MM.1S (cell line): ENCODE measurements around the gene ATP13A1.
A peak's percentile ranks its signal among the peaks of the same experiment; 100 is the strongest.

ENCODE experiments used
- DNase-seq: peaks from one replicate; pipeline ENCODE4 v3.0.0-alpha.2; 2015
- H2AFZ ChIP-seq: fragments of 300-600 bp; sonication (generic); 2 replicates; pipeline ENCODE4 v1.6.0; 2016; ENCODE audit warnings: antibody characterized with exemption, low read length
- H3F3A ChIP-seq: fragments of 300-600 bp; sonication (generic); 2 replicates; pipeline ENCODE4 v1.6.1; 2016; ENCODE audit warnings: mild to moderate bottlenecking, antibody characterized with exemption, low read length, moderate library complexity, mixed read lengths; ENCODE audit not compliant: insufficient read depth
- H3K27ac ChIP-seq: fragments of 300-600 bp; sonication (generic); 2 replicates; pipeline ENCODE4 v1.5.1; 2016; ENCODE audit warnings: mild to moderate bottlenecking, low read length
- H3K27me3 ChIP-seq: fragments of 300-600 bp; sonication (generic); replicated peaks from 2 replicates; pipeline ENCODE4 v1.6.0; 2016; ENCODE audit warnings: low read length; ENCODE audit not compliant: insufficient read depth
- H3K36me3 ChIP-seq: fragments of 300-600 bp; sonication (generic); replicated peaks from 2 replicates; pipeline ENCODE4 v1.6.1; 2016; ENCODE audit warnings: mild to moderate bottlenecking, low read length, mixed read lengths; ENCODE audit not compliant: insufficient read depth
- H3K4me1 ChIP-seq: fragments of 300-600 bp; sonication (generic); 2 replicates; pipeline ENCODE4 v1.6.1; 2016; ENCODE audit warnings: low read length, mixed read lengths
- H3K4me2 ChIP-seq: fragments of 300-600 bp; sonication (generic); 2 replicates; pipeline ENCODE4 v1.6.0; 2016; ENCODE audit warnings: low read depth, low read length
- H3K4me3 ChIP-seq: fragments of 300-600 bp; sonication (generic); 2 replicates; pipeline ENCODE4 v1.5.1; 2016; ENCODE audit warnings: low read length, mixed read lengths
- H3K79me2 ChIP-seq: fragments of 300-600 bp; sonication (generic); 2 replicates; pipeline ENCODE4 v1.6.1; 2016; ENCODE audit warnings: mixed run types, low read length, mixed read lengths
- H3K9ac ChIP-seq: fragments of 300-600 bp; sonication (generic); 2 replicates; pipeline ENCODE4 v1.6.1; 2016; ENCODE audit warnings: low read length, mixed read lengths
- H3K9me2 ChIP-seq: fragments of 300-600 bp; sonication (generic); replicated peaks from 2 replicates; pipeline ENCODE4 v1.6.1; 2016; ENCODE audit warnings: mild to moderate bottlenecking, low read length, mixed read lengths; ENCODE audit not compliant: insufficient read depth
- H3K9me3 ChIP-seq: fragments of 300-600 bp; sonication (generic); replicated peaks from 2 replicates; pipeline ENCODE4 v1.6.1; 2016; ENCODE audit warnings: mild to moderate bottlenecking, low read length, mixed read lengths; ENCODE audit not compliant: insufficient read depth
- H4K20me1 ChIP-seq: fragments of 300-600 bp; sonication (generic); 2 replicates; pipeline ENCODE4 v1.6.1; 2016; ENCODE audit warnings: mild to moderate bottlenecking, low read length, moderate library complexity, mixed read lengths; ENCODE audit not compliant: insufficient read depth
- EZH2 ChIP-seq: fragments of 300-600 bp; sonication (generic); optimal IDR thresholded peaks from 2 replicates; pipeline ENCODE3; 2017; ENCODE audit warnings: low read depth, mild to moderate bottlenecking, antibody characterized with exemption, low read length, mixed read lengths
- EZH2phosphoT487 ChIP-seq: fragments of 300-600 bp; sonication (generic); IDR thresholded peaks from 2 replicates; pipeline ENCODE4 v1.6.1; 2018; ENCODE audit warnings: antibody characterized with exemption, low read length
- TF ChIP-seq, protein P1 (sequence below): fragments of 300-600 bp; sonication (generic); IDR thresholded peaks from 2 replicates; pipeline ENCODE4 v1.5.1; 2016; ENCODE audit warnings: antibody characterized with exemption, low read length, mixed read lengths

ATP13A1 gene

DNA sequence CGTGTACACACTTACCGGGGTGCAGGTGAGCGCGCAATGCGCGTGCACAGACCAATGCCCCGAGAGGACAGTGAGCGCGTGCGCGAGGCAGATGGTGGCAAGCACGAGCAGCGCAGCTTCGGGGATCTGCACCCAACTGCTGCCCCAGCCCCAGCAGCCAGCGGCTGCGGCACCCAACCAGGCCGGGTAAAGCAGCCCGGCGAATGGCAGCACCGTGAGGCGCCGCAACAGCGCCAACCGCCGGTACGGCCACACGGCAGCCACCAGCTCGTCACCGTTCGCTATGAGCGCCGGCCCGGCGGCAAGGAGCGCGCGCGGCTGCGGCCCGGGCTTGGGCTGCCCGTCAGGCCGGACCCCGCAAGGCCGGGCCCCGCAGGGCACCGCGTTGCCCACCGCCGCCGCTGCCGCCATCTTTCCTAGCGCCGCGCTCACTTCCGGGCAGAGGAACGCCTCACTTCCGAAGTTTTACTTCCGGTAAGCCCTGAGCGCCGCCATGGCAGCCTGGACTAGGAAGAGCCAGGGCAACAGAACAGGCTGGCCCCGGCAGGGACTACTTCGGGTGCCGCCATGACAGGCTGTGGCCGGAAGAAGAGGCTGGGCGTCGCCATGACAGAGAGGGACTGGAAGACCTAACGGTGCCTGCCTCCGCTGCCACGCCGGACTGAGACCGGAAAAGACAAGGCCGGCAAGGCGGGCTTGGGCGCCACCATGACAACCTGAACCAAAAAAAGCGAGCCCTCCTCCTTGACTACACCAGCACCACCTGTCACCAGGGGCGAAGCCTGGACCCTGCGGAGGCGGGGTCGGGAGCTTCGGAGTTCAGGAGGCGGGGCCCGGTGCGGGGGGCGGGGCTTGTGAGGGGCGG, at the start of gene ATP13A1:
Gene ATP13A1, minus strand, starts transcription at position 421 of the 865 bp plus-strand sequence. Its CDS starts 10 bp downstream, at position 411.
- peak; percentile 94 for DNase-seq
- peak within 1 kb of the TSS; percentile 84 for H2AFZ ChIP-seq
- H3K4me2 ChIP-seq: peak within 1 kb of the TSS; percentile 97
- H3K9ac ChIP-seq: peak within 1 kb of the TSS; percentile 94
- H3K36me3 ChIP-seq: peaks cover 5% of the 10 kb centered on the region; the same call in 1 of the 2 replicates
- peaks cover 12% of the 10 kb centered on the region for H3F3A ChIP-seq
- no peaks in the 10 kb centered on the region for H3K9me2 ChIP-seq
- H3K27ac ChIP-seq: peak within 1 kb of the TSS; percentile 86
- peaks cover 9% of the 10 kb centered on the region; the same call in 1 of the 2 replicates for H3K4me1 ChIP-seq
- TF ChIP-seq, protein P1, sequence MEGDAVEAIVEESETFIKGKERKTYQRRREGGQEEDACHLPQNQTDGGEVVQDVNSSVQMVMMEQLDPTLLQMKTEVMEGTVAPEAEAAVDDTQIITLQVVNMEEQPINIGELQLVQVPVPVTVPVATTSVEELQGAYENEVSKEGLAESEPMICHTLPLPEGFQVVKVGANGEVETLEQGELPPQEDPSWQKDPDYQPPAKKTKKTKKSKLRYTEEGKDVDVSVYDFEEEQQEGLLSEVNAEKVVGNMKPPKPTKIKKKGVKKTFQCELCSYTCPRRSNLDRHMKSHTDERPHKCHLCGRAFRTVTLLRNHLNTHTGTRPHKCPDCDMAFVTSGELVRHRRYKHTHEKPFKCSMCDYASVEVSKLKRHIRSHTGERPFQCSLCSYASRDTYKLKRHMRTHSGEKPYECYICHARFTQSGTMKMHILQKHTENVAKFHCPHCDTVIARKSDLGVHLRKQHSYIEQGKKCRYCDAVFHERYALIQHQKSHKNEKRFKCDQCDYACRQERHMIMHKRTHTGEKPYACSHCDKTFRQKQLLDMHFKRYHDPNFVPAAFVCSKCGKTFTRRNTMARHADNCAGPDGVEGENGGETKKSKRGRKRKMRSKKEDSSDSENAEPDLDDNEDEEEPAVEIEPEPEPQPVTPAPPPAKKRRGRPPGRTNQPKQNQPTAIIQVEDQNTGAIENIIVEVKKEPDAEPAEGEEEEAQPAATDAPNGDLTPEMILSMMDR: peak; percentile 17; the same call in 1 of the 2 replicates
- no peak for TF ChIP-seq EZH2
- peak within 1 kb of the TSS; percentile 98 for H3K4me3 ChIP-seq
- no peaks in the 10 kb centered on the region for H3K27me3 ChIP-seq
- no peaks in the 10 kb centered on the region for H3K9me3 ChIP-seq
- H4K20me1 ChIP-seq: no peaks in the 10 kb centered on the region
- H3K79me2 ChIP-seq: peaks cover 33% of the 10 kb centered on the region

DNA sequence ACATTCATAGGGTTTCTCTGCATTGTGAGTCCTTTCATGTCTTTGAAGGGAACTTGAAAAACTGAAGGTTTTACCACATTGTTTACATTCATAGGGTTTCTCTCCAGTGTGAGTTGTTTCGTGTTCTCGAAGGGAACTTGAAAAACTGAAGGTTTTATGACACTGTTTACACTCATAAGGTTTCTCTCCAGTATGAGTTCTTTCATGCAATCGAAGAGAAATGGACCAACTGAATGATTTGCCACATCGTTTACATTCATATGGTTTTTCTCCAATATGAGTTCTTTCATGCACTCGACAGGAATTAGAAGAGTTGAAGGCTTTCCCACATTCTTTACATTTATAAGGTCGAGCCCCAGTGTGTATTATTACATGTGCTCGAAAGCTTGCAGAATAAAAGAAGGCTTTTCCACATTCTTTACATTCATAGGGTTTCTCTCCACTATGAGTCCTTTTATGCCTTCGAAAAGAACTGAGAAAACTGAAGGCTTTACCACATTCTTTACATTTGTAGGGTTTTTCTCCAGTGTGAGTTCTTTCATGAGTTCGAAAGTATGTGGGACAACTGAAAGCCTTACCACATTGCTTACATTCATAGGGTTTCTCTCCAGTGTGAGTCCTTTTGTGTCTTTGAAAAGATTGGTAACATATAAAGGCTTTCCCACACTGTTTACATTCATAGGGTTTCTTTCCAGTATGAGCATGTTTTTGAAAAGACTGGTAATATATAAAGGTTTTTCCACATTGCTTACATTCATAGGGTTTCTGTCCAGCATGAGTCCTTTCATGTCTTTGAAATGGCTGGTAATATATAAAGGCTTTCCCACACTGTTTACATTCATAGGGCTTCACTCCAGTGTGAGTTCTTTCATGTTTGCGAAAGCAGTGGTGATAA, 48.7 kb upstream of the ATP13A1 start:
- H2AFZ ChIP-seq: no peak overlapping the region
- no peaks in the 10 kb centered on the region for H3K27me3 ChIP-seq
- H3F3A ChIP-seq: no peaks in the 10 kb centered on the region
- no peaks in the 10 kb centered on the region for H4K20me1 ChIP-seq
- no peak overlapping the region for H3K9ac ChIP-seq
- no peak overlapping the region for H3K4me2 ChIP-seq
- no peaks in the 10 kb centered on the region for H3K4me1 ChIP-seq
- H3K9me3 ChIP-seq: no peaks in the 10 kb centered on the region; the same call in none of the 2 replicates
- TF ChIP-seq EZH2 (no peak), EZH2phosphoT487 (no peak)
- TF ChIP-seq, protein P1: no peak
- H3K27ac ChIP-seq: no peak overlapping the region
- H3K9me2 ChIP-seq: no peaks in the 10 kb centered on the region
- no peaks in the 10 kb centered on the region for H3K79me2 ChIP-seq
- no peak for DNase-seq
- H3K36me3 ChIP-seq: 0 out of 2 replicates have a peak, but pooled peaks cover 5% of the 10 kb centered on the region
- H3K4me3 ChIP-seq: no peak overlapping the region

GRCh38 chr19:19711306-19711933, 47.9 kb upstream of the ATP13A1 start:
- Histone ChIP-seq H2AFZ (no peak overlapping the region), H3K4me3 (no peak overlapping the region), H3F3A (no peaks in the 10 kb centered on the region), H3K4me2 (no peak overlapping the region), H3K9me2 (no peaks in the 10 kb centered on the region), H3K36me3 (0 out of 2 replicates have a peak, but pooled peaks cover 5% of the 10 kb centered on the region), H3K9me3 (no peaks in the 10 kb centered on the region; the same call in none of the 2 replicates), H3K4me1 (no peaks in the 10 kb centered on the region), H4K20me1 (no peaks in the 10 kb centered on the region), H3K27me3 (no peaks in the 10 kb centered on the region), H3K79me2 (no peaks in the 10 kb centered on the region), H3K9ac (no peak overlapping the region), H3K27ac (no peak overlapping the region)
- no peak for DNase-seq
- TF ChIP-seq EZH2phosphoT487 (no peak), EZH2 (no peak)
- TF ChIP-seq, protein P1: no peak
